MCF 10A (cell line): ENCODE measurements around the gene TCEAL3. TPM values are rescaled to one million over a fixed set of nuclear protein-coding genes. Genes with fewer than 3 reads are reported as not detected.
"Not testable (repeated sequence)": the region's sequence is repeated elsewhere in the genome, so short reads cannot be mapped to it uniquely, and the experiment has no call there.

Source experiments
- BruUV-seq: library from RNA; stranded (reverse); fragments of 400-500 nt; replicated peaks from 2 replicates; lab custom pipeline; 2021; lab: Mats Ljungman, UMichigan
- CTCF ChIA-PET: fragments of 300-600 bp; sonication (Branson Sonifier 250); formaldehyde crosslinking; extraction: SDS; loops from one replicate; lab custom pipeline; 2021; ENCODE audit warnings: antibody characterized with exemption, inconsistent platforms; lab: Yijun Ruan, JAX
- POLR2A ChIA-PET: fragments of 300-600, 350-650 bp; sonication (Branson Sonifier 250); formaldehyde crosslinking; extraction: SDS; loops from one replicate; lab custom pipeline; 2020; ENCODE audit warnings: antibody characterized with exemption, inconsistent platforms; lab: Yijun Ruan, JAX
- DNase-seq: peaks from one replicate; pipeline ENCODE4 v3.0.0-alpha.2; 2018; ENCODE audit not compliant: unreplicated experiment
- H3K27ac Mint-ChIP-seq: one replicate; pipeline ENCODE4 v1.8.0; 2022; ENCODE audit warnings: mild to moderate bottlenecking, low read depth, mixed read lengths; ENCODE audit not compliant: unreplicated experiment
- H3K27me3 Mint-ChIP-seq: one replicate; pipeline ENCODE4 v1.8.0; 2022; ENCODE audit warnings: mixed read lengths; ENCODE audit not compliant: insufficient read depth, unreplicated experiment
- H3K36me3 Mint-ChIP-seq: one replicate; pipeline ENCODE4 v1.8.0; 2022; ENCODE audit warnings: mild to moderate bottlenecking, moderate library complexity, mixed read lengths; ENCODE audit not compliant: insufficient read depth, unreplicated experiment
- H3K4me1 Mint-ChIP-seq: one replicate; pipeline ENCODE4 v1.8.0; 2022; ENCODE audit warnings: mixed read lengths; ENCODE audit not compliant: insufficient read depth, unreplicated experiment
- H3K4me3 Mint-ChIP-seq: one replicate; pipeline ENCODE4 v1.8.0; 2022; ENCODE audit warnings: mild to moderate bottlenecking, moderate library complexity, mixed read lengths; ENCODE audit not compliant: unreplicated experiment
- H3K9me3 Mint-ChIP-seq: one replicate; pipeline ENCODE4 v1.8.0; 2022; ENCODE audit warnings: mixed read lengths; ENCODE audit not compliant: unreplicated experiment
- intact Hi-C: fragments of 100-400 bp; cut with micrococcal nuclease; formaldehyde crosslinking; loops from 2 replicates; pipeline ENCODE4 v1.14.1; 2022
- total RNA-seq: library from RNA; stranded (reverse); gene quantifications from 2 replicates; pipeline ENCODE4 v1.2.3, GENCODE V29; 2022
- TF ChIP-seq, protein P1 (sequence below): fragments of 200-600 bp; IDR thresholded peaks from one replicate; pipeline ENCODE4 v1.8.0; 2022; ENCODE audit warnings: antibody characterized with exemption, mild to moderate bottlenecking; ENCODE audit not compliant: unreplicated experiment

Gene TCEAL3
- total RNA-seq, 1 experiment from 2014 or later = 15.1 TPM

DNA sequence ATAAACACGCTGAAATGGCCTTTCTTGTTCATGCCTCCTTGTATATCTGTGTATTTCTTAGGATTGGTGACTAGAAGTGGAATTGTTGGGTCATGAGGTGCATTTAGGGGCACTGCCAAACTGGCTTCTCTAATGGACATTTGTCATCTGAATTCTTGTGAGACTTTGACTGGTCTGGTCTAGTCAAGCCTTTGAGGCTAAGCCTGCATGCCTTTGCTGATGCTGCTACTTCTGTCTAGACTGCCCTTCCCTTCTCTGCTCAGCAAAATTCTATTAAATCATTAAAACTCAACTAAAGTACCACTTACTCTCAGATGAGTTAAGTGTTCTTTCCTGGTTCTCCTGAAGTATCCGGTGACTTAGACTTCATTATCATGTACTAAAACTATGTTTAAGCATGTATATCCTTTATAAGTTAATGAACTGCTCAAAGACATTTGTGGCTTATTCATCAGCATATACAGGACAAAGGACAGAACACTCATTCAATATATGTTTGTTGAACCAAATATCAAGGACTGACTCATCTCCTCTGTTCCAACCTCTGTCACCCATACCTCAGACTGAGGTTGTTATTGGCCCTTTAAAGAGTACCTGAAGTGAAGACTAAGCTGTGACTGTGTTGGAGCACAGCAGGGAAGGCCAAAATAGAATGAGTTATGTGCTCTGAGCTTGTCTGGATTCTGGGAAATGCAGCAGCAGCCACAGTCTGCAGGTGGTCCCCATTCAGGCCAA is 30.0 kb downstream of the TCEAL3 start:
- no peaks in the 10 kb centered on the region for H3K36me3 Mint-ChIP-seq
- no peaks in the 10 kb centered on the region for H3K9me3 Mint-ChIP-seq
- H3K27ac Mint-ChIP-seq = no peak overlapping the region
- no peak overlapping the region for H3K4me3 Mint-ChIP-seq
- intact Hi-C loops = no loop called here
- no TSS peak for BruUV-seq
- no peak for DNase-seq
- no peaks in the 10 kb centered on the region for H3K4me1 Mint-ChIP-seq
- ChIA-PET CTCF (interaction anchor here (0.6 kb wide), 1 partner anchor 638 kb away, joined by 4 read pairs; no protein-coding TSS in a partner anchor), POLR2A (interaction anchor here (0.6 kb wide), 1 partner anchor 398 kb away, joined by 3 read pairs; no protein-coding TSS in a partner anchor)
- peaks cover 31% of the 10 kb centered on the region for H3K27me3 Mint-ChIP-seq
- TF ChIP-seq, protein P1, sequence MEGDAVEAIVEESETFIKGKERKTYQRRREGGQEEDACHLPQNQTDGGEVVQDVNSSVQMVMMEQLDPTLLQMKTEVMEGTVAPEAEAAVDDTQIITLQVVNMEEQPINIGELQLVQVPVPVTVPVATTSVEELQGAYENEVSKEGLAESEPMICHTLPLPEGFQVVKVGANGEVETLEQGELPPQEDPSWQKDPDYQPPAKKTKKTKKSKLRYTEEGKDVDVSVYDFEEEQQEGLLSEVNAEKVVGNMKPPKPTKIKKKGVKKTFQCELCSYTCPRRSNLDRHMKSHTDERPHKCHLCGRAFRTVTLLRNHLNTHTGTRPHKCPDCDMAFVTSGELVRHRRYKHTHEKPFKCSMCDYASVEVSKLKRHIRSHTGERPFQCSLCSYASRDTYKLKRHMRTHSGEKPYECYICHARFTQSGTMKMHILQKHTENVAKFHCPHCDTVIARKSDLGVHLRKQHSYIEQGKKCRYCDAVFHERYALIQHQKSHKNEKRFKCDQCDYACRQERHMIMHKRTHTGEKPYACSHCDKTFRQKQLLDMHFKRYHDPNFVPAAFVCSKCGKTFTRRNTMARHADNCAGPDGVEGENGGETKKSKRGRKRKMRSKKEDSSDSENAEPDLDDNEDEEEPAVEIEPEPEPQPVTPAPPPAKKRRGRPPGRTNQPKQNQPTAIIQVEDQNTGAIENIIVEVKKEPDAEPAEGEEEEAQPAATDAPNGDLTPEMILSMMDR = no peak

DNA sequence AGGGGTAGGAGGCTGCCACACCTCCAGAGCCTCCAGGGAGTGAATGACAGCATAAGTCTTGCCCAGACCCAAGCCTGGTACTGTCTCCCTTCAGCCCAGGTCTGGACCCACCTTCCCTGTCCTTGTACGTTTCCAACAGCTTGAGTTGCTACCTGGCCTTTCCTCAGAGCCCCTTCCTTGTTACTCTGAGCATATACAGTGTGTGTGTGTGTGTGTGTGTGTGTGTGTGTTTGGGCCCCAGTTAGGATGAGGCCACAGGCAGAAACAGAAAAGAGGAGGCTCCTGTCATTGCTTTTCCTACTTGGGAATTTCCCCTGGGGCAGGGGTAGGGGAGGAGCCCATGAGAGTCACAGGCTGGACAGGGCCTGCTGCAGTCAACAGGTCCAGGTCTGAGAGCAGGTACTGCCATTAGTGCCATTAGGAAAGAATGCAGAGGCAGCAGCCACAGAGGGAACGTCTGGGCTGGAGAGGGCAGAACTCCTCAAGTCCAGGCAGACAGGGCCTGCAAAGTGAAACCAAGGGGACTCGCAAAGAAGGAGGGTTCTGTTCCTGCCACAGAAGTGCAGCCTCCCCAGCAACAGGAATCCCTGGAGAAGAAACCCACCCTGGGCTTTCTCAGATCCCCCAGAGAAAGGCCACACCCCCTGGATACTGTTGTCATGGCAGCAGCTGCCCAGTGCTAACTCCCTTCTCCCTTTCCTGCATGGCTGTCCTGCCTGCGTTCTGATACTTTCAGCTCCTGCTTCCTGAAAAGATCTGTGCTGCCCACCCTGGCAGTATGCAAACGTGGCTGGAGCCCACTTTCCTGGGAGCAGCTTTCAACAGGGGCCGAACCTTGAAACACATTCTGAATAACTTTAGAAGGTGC is 30.9 kb downstream of the TCEAL3 start:
- H3K27ac Mint-ChIP-seq, H3K4me1 Mint-ChIP-seq, H3K4me3 Mint-ChIP-seq, H3K9me3 Mint-ChIP-seq, DNase-seq, intact Hi-C loops, H3K36me3 Mint-ChIP-seq, BruUV-seq: not testable (repeated sequence)
- ChIA-PET CTCF (interaction anchor here (1.4 kb wide), 1 partner anchor 9 kb away, joined by 5 read pairs; no protein-coding TSS in a partner anchor), POLR2A (interaction anchor here (0.6 kb wide), 1 partner anchor 397 kb away, joined by 3 read pairs; no protein-coding TSS in a partner anchor)
- peaks cover 34% of the 10 kb centered on the region for H3K27me3 Mint-ChIP-seq

DNA sequence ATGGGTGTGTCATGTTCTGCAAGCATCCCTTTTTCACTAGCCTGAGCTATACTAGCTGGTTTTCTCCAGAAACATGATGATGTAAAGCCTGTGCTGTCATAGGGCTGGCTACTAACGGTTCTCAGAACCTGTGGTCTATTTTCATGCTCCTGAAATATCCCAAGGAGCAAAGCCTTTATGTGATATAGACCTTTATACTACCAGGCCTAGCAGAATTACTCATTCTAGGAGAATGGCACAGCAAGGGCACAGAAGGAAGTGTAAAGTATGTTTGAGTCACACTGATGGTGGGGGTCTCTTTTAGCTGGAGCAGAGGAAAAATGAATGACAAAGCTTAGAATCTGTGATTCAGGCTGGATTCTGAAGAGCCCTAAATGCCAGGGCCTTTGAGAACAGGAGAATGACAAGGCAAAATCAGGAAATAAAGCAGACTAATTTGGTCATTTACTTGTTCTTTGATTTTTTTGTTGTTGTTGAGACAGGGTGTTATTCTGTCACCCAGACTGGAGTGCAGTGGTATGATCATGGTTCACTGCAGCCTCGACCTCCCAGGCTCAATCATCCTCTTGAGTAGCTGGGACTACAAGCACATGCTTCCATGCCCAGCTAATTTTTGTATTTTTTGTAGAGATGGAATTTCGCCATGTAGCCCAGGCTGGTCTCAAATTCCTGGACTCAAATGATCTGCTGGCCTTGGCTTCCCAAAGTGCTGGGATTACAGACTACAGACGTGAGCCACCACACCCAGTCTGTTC is 32.8 kb downstream of the TCEAL3 start:
- Mint-ChIP-seq H3K9me3 (peaks cover 1% of the 10 kb centered on the region), H3K27ac (no peak overlapping the region), H3K4me1 (no peaks in the 10 kb centered on the region), H3K27me3 (peaks cover 41% of the 10 kb centered on the region), H3K4me3 (no peak overlapping the region), H3K36me3 (no peaks in the 10 kb centered on the region)
- ChIA-PET POLR2A (interaction anchor here (0.7 kb wide), 1 partner anchor 517 kb away, joined by 3 read pairs; no protein-coding TSS in a partner anchor), CTCF (no interaction called here)
- TF ChIP-seq, protein P1 = no peak
- BruUV-seq = no TSS peak
- intact Hi-C loops = no loop called here
- no peak for DNase-seq

DNA sequence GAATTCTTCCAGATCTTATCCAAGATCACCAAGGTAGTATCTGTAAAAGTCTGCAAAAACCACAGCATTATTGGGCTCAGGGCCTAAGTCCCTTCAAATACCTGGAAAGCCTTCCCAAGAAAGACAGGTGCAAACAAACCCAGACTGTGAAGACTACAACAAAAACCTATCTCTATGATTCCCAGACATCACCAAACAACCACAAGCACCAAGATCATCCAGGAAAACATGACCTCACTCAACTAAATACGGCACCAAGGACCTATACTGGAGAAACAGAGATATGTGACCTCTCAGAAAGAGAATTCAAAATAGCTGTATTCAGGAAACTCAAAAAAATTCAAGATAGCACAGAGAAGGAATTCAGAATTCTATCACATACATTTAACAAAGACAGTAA is 36.4 kb downstream of the TCEAL3 start:
- intact Hi-C loops = no loop called here
- H3K36me3 Mint-ChIP-seq = no peaks in the 10 kb centered on the region
- no peak overlapping the region for H3K27ac Mint-ChIP-seq
- no peaks in the 10 kb centered on the region for H3K4me1 Mint-ChIP-seq
- peaks cover 16% of the 10 kb centered on the region for H3K9me3 Mint-ChIP-seq
- BruUV-seq = no TSS peak
- H3K27me3 Mint-ChIP-seq = peaks cover 60% of the 10 kb centered on the region
- DNase-seq = no peak
- H3K4me3 Mint-ChIP-seq = no peak overlapping the region
- TF ChIP-seq, protein P1 = no peak
- ChIA-PET CTCF (interaction anchor here (0.6 kb wide), 1 partner anchor 371 kb away, joined by 3 read pairs; no protein-coding TSS in a partner anchor), POLR2A (no interaction called here)
